ENCODE data around the gene SEMA7A. TPM values are rescaled to one million over a fixed set of nuclear protein-coding genes. Genes with fewer than 3 reads are reported as not detected.
"Not testable (repeated sequence)": the region's sequence is repeated elsewhere in the genome, so short reads cannot be mapped to it uniquely, and the experiment has no call there.

The SEMA7A gene
- total RNA-seq, 4 donors from 2014 or later = 1.5 to 42.9 (median 1.6) TPM

DNA sequence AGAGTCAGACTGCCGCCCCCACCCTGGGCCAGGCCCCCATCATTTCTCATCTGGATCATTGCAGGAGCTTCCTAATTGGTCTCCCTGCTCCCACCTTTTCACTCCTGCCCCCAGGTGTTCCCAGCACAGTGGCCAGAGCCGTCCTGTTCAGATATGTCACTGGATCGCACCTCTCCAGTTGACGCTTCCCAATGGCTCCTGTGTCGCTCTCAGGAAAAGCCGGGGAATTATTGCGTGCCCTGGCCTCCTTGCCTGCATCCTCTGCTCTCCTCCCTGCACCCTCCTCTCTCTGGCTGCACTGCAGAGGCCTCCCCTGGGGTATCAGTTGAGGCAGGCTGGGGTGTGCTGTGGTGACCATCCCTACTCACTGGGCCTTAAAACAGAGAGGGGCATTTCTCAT lies 40.9 kb downstream of the SEMA7A start:
- H3K27me3 ChIP-seq = no peaks in the 10 kb centered on the region
- DNase-seq = no peak
- H3K36me3 ChIP-seq = no peaks in the 10 kb centered on the region
- TF ChIP-seq CTCF (IDR thresholded peaks at IDR 0.05) = no peak
- no peak for TF ChIP-seq POLR2A (IDR thresholded peaks at IDR 0.05)
- no peak overlapping the region for H3K27ac ChIP-seq
- H3K4me1 ChIP-seq = peaks cover 0 to 17% (median 11%) of the 10 kb centered on the region in 4 donors
- no peaks in the 10 kb centered on the region for H3K9me3 ChIP-seq
- H3K4me3 ChIP-seq = no peak overlapping the region

DNA sequence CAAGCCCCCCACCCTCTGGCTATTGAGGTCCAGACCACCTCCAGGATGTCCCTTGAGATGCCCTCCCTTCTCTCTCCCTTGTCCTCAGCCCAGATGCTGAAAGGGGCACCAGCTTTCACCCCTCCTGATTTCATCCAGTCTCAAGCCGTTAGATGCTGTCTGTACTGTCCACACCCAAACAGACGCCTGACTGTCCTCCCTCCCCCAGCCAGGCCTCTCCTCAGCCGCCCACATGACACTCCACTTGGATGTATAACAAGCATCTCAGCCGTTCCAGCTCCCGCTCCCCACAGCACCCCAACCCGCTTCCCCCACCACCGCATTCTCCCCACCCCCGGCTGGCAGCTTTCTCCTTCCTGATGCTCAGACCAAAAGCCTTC lies 41.3 kb downstream of the SEMA7A start:
- H3K36me3 ChIP-seq = no peaks in the 10 kb centered on the region
- TF ChIP-seq CTCF (IDR thresholded peaks at IDR 0.05) (no peak), POLR2A (IDR thresholded peaks at IDR 0.05) (no peak)
- no peak overlapping the region for H3K4me3 ChIP-seq
- H3K4me1 ChIP-seq = peaks cover 0 to 12% (median 8%) of the 10 kb centered on the region in 4 donors
- no peak for DNase-seq
- no peak overlapping the region for H3K27ac ChIP-seq
- no peaks in the 10 kb centered on the region for H3K27me3 ChIP-seq
- H3K9me3 ChIP-seq = no peaks in the 10 kb centered on the region

GRCh38 chr15:74391582-74392450 lies 41.9 kb downstream of the SEMA7A start:
- H3K4me3 ChIP-seq = no peak overlapping the region
- DNase-seq = no peak
- H3K36me3 ChIP-seq = no peaks in the 10 kb centered on the region
- peaks cover 0 to 16% (median 2%) of the 10 kb centered on the region in 4 donors for H3K4me1 ChIP-seq
- no peaks in the 10 kb centered on the region for H3K9me3 ChIP-seq
- TF ChIP-seq CTCF (IDR thresholded peaks at IDR 0.05) (no peak), POLR2A (IDR thresholded peaks at IDR 0.05) (no peak)
- H3K27ac ChIP-seq = peak overlapping the region in 1 of 4 donors; percentile 39
- H3K27me3 ChIP-seq = no peaks in the 10 kb centered on the region

- Histone ChIP-seq H3K9me3 (no peaks in the 10 kb centered on the region), H3K27ac (peak overlapping the region in 1 of 4 donors; percentile 14), H3K36me3 (no peaks in the 10 kb centered on the region), H3K4me3 (no peak overlapping the region), H3K4me1 (peaks cover 0 to 24% (median 2%) of the 10 kb centered on the region in 4 donors), H3K27me3 (no peaks in the 10 kb centered on the region)
- TF ChIP-seq POLR2A (IDR thresholded peaks at IDR 0.05) = no peak
- TF ChIP-seq CTCF (IDR thresholded peaks at IDR 0.05) = no peak
- DNase-seq = no peak
These were observed 43.0 kb downstream of the SEMA7A start for GRCh38 chr15:74390647-74391288.

DNA sequence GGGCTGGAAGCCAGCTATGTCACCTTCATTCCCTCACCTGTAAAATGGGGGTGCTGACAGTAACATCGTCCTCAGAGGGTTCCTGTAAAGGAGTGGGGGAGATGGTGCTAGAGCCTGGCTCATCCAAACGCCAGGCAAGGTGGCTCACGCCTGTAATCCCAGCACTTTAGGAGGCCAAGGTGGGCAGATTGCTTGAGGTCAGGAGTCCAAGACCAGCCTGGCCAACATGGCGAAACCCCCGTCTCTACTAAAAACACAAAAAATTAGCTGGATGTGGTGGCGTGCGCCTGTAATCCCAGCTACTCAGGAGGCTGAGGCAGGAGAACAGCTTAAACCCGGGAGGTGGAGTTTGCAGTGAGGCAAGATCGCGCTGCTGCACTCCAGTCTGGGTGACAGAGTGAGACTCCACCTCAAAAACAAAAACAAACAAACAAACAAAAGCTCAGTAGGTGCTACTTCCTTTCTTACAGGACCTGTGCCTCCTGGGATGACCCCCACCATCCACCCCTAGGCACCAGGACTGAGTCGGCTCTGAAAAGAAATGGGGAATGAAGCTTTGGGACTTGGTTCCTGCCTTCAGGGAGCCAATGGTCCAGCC lies 43.6 kb downstream of the SEMA7A start:
- H3K27ac ChIP-seq = peak overlapping the region in 2 of 4 donors; percentile 12 to 14
- DNase-seq = not testable (repeated sequence)

More for the DNA sequence above, 43.6 kb downstream of the SEMA7A start:
- H3K4me3 ChIP-seq, H3K9me3 ChIP-seq, H3K27me3 ChIP-seq, H3K36me3 ChIP-seq: not testable (repeated sequence)
- H3K4me1 ChIP-seq = peaks cover 0 to 30% (median 7%) of the 10 kb centered on the region in 4 donors
